ENCODE measurements around the gene CBX7.

- no peak for TF ChIP-seq EZH2phosphoT487 (IDR thresholded peaks at IDR 0.05; ENCODE audit: insufficient read depth, low read depth)
- no peak for TF ChIP-seq EZH2 (IDR thresholded peaks at IDR 0.05; ENCODE audit: insufficient read depth, poor library complexity, severe bottlenecking)
Measured at GRCh38 chr22:39117585-39118191, 34.8 kb downstream of the CBX7 start.
